Measurements from ENCODE around the gene ZSWIM7.
"Not testable (repeated sequence)": the region's sequence is repeated elsewhere in the genome, so short reads cannot be mapped to it uniquely, and the experiment has no call there.

Gene ZSWIM7

GRCh38 chr17:15998031-15998562, 1.4 kb downstream of the ZSWIM7 start:
- no peak for DNase-seq

- DNase-seq = no peak
These were observed 3.2 kb downstream of the ZSWIM7 start for GRCh38 chr17:15996322-15996721.

- DNase-seq = no peak
These were observed 17.6 kb downstream of the ZSWIM7 start for GRCh38 chr17:15981646-15982580.

- DNase-seq = no peak
These were observed 18.3 kb downstream of the ZSWIM7 start for GRCh38 chr17:15981208-15981607.

GRCh38 chr17:15979013-15979412, 20.5 kb downstream of the ZSWIM7 start:
- DNase-seq = not testable (repeated sequence)

GRCh38 chr17:15978606-15979005, 20.9 kb downstream of the ZSWIM7 start:
- DNase-seq = no peak

- DNase-seq = no peak
These were observed 21.6 kb downstream of the ZSWIM7 start for GRCh38 chr17:15977894-15978293.

GRCh38 chr17:15973834-15974233, 25.7 kb downstream of the ZSWIM7 start:
- DNase-seq = no peak

GRCh38 chr17:15973016-15973415, 26.5 kb downstream of the ZSWIM7 start:
- DNase-seq = no peak

GRCh38 chr17:15972497-15972951, 27.0 kb downstream of the ZSWIM7 start:
- DNase-seq = no peak

GRCh38 chr17:15971882-15972281, 27.6 kb downstream of the ZSWIM7 start:
- no peak for DNase-seq

GRCh38 chr17:15971098-15971678, 28.3 kb downstream of the ZSWIM7 start:
- DNase-seq = no peak

- DNase-seq = no peak
These were observed 29.0 kb downstream of the ZSWIM7 start for GRCh38 chr17:15970500-15970899.

GRCh38 chr17:15969463-15969862, 30.0 kb downstream of the ZSWIM7 start:
- no peak for DNase-seq

GRCh38 chr17:15967706-15968399, 31.7 kb downstream of the ZSWIM7 start:
- no peak for DNase-seq

GRCh38 chr17:15966879-15967248, 32.6 kb downstream of the ZSWIM7 start:
- no peak for DNase-seq

GRCh38 chr17:15966183-15966878, 33.2 kb downstream of the ZSWIM7 start:
- peak in 2 of 6 experiments; percentile 24 to 38 for DNase-seq

- no peak for DNase-seq
These were observed 34.0 kb downstream of the ZSWIM7 start for GRCh38 chr17:15965528-15965927.

- DNase-seq = no peak
These were observed 35.8 kb downstream of the ZSWIM7 start for GRCh38 chr17:15963670-15964110.

GRCh38 chr17:15958484-15958854, 41.0 kb downstream of the ZSWIM7 start:
- DNase-seq = no peak

- no peak for DNase-seq
These were observed 41.7 kb downstream of the ZSWIM7 start for GRCh38 chr17:15957608-15958307.

GRCh38 chr17:15957206-15957605, 42.3 kb downstream of the ZSWIM7 start:
- DNase-seq = no peak
